Measurements from ENCODE around the gene FARSB. TPM values are rescaled to one million over a fixed set of nuclear protein-coding genes. Genes with fewer than 3 reads are reported as not detected.
"Not testable (repeated sequence)": the region's sequence is repeated elsewhere in the genome, so short reads cannot be mapped to it uniquely, and the experiment has no call there.

Gene FARSB
- total and polyA plus RNA-seq, 2 experiments from 2014 or later, result 12.9 to 15.0 TPM

DNA sequence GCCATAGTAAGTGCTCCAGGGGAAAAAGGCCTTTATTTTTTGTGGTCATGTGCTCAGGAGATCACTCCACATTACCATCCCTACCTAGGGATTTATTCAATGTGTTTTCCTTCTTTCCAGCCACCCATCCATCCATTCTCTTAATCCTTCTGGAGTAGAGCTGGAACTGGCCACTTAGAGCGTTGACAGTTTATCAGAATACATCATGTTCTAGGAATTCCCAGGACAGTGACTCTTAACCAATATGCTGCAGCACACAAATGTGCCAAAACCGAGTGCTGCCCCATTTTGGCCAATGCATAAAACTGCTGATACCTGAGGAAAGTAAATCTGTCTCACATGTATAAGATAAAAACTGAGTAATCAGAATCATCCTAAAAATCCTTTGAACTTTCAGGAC is 63.7 kb downstream of the FARSB start:
- Histone ChIP-seq H3K27ac (no peak overlapping the region), H3K9me3 (ENCODE audit: low read depth) (no peaks in the 10 kb centered on the region), H3K4me1 (ENCODE audit: insufficient read depth) (peaks cover 3% of the 10 kb centered on the region), H3K27me3 (no peaks in the 10 kb centered on the region), H3K9me2 (replicated peaks; ENCODE audit: insufficient read depth) (no peaks in the 10 kb centered on the region), H3K4me3 (no peak overlapping the region), H3K79me2 (no peaks in the 10 kb centered on the region), H3K4me2 (no peak overlapping the region), H3K36me3 (replicated peaks; ENCODE audit: insufficient read depth, low read depth) (no peaks in the 10 kb centered on the region), H2AFZ (no peak overlapping the region), H4K20me1 (ENCODE audit: insufficient read depth, poor library complexity, severe bottlenecking) (no peaks in the 10 kb centered on the region)
- TF ChIP-seq, protein P1, sequence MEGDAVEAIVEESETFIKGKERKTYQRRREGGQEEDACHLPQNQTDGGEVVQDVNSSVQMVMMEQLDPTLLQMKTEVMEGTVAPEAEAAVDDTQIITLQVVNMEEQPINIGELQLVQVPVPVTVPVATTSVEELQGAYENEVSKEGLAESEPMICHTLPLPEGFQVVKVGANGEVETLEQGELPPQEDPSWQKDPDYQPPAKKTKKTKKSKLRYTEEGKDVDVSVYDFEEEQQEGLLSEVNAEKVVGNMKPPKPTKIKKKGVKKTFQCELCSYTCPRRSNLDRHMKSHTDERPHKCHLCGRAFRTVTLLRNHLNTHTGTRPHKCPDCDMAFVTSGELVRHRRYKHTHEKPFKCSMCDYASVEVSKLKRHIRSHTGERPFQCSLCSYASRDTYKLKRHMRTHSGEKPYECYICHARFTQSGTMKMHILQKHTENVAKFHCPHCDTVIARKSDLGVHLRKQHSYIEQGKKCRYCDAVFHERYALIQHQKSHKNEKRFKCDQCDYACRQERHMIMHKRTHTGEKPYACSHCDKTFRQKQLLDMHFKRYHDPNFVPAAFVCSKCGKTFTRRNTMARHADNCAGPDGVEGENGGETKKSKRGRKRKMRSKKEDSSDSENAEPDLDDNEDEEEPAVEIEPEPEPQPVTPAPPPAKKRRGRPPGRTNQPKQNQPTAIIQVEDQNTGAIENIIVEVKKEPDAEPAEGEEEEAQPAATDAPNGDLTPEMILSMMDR (IDR thresholded peaks at IDR 0.05; ENCODE audit: poor library complexity), result no peak
- TF ChIP-seq EZH2phosphoT487 (IDR thresholded peaks at IDR 0.05; ENCODE audit: low read depth, severe bottlenecking, unreplicated experiment), result no peak
- no peak for TF ChIP-seq EZH2 (IDR thresholded peaks at IDR 0.05; ENCODE audit: borderline replicate concordance)
- WGBS (ENCODE audit: low lambda C conversion rate, missing lambda C conversion rate), result 87% methylated on average over 2 of the region's 2 CpGs
- DNase-seq (ENCODE audit: low spot score), result no peak

- H3K9me3 ChIP-seq (ENCODE audit: low read depth), result no peaks in the 10 kb centered on the region
- H3K9me2 ChIP-seq (replicated peaks; ENCODE audit: insufficient read depth), result no peaks in the 10 kb centered on the region
- no peak overlapping the region for H3K4me2 ChIP-seq
- no peaks in the 10 kb centered on the region for H3K27me3 ChIP-seq
- H2AFZ ChIP-seq, result no peak overlapping the region
- peaks cover 3% of the 10 kb centered on the region for H3K4me1 ChIP-seq (ENCODE audit: insufficient read depth)
- H4K20me1 ChIP-seq (ENCODE audit: insufficient read depth, poor library complexity, severe bottlenecking), result no peaks in the 10 kb centered on the region
- H3K79me2 ChIP-seq, result no peaks in the 10 kb centered on the region
- no peaks in the 10 kb centered on the region for H3K36me3 ChIP-seq (replicated peaks; ENCODE audit: insufficient read depth, low read depth)
- H3K4me3 ChIP-seq, result no peak overlapping the region
- no peak for DNase-seq (ENCODE audit: low spot score)
- no peak overlapping the region for H3K27ac ChIP-seq
- 95% methylated on average over 1 of the region's 1 CpG for whole genome bisulfite sequencing (ENCODE audit: low lambda C conversion rate, missing lambda C conversion rate)
- TF ChIP-seq, protein P1 (IDR thresholded peaks at IDR 0.05; ENCODE audit: poor library complexity), result no peak
- TF ChIP-seq EZH2 (IDR thresholded peaks at IDR 0.05; ENCODE audit: borderline replicate concordance) (no peak), EZH2phosphoT487 (IDR thresholded peaks at IDR 0.05; ENCODE audit: low read depth, severe bottlenecking, unreplicated experiment) (no peak)
Observed at GRCh38 chr2:222591661-222592060, 64.2 kb downstream of the FARSB start.

DNA sequence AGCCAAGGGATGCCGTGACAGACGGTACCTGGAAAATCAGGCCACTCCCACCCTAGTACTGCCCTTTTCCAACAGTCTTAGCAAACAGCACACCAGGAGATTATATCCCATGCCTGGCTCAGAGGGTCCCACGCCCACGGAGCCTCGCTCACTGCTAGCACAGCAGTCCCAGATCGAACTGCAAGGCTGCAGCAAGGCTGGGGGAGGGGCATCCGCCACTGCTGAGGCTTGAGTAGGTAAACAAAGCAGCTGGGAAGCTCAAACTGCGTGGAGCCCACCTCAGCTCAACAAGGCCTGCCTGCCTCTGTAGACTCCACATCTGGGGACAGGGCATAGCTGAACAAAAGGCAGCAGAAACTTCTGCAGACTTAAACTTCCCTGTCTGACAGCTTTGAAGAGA is 71.3 kb downstream of the FARSB start:
- H3K36me3 ChIP-seq (replicated peaks; ENCODE audit: insufficient read depth, low read depth); H3K9me3 ChIP-seq (ENCODE audit: low read depth); H3K4me3 ChIP-seq; H3K27ac ChIP-seq; H3K4me1 ChIP-seq (ENCODE audit: insufficient read depth); H4K20me1 ChIP-seq (ENCODE audit: insufficient read depth, poor library complexity, severe bottlenecking); H2AFZ ChIP-seq; H3K27me3 ChIP-seq; H3K79me2 ChIP-seq; DNase-seq (ENCODE audit: low spot score); H3K9me2 ChIP-seq (replicated peaks; ENCODE audit: insufficient read depth); H3K4me2 ChIP-seq: not testable (repeated sequence)
- 96% methylated on average over 8 of the region's 8 CpGs for WGBS (ENCODE audit: low lambda C conversion rate, missing lambda C conversion rate)

- TF ChIP-seq, protein P1 (IDR thresholded peaks at IDR 0.05; ENCODE audit: poor library complexity), result peak; percentile 13
- no peak for TF ChIP-seq EZH2phosphoT487 (IDR thresholded peaks at IDR 0.05; ENCODE audit: low read depth, severe bottlenecking, unreplicated experiment)
- no peaks in the 10 kb centered on the region for H3K36me3 ChIP-seq (replicated peaks; ENCODE audit: insufficient read depth, low read depth)
- DNase-seq (ENCODE audit: low spot score), result no peak
- no peaks in the 10 kb centered on the region for H3K9me2 ChIP-seq (replicated peaks; ENCODE audit: insufficient read depth)
- no peak overlapping the region for H3K4me2 ChIP-seq
- H3K9me3 ChIP-seq (ENCODE audit: low read depth), result no peaks in the 10 kb centered on the region
- H4K20me1 ChIP-seq (ENCODE audit: insufficient read depth, poor library complexity, severe bottlenecking), result no peaks in the 10 kb centered on the region
- no peak overlapping the region for H3K27ac ChIP-seq
- no peaks in the 10 kb centered on the region for H3K27me3 ChIP-seq
- H3K4me3 ChIP-seq, result no peak overlapping the region
- H3K79me2 ChIP-seq, result no peaks in the 10 kb centered on the region
- no peaks in the 10 kb centered on the region for H3K4me1 ChIP-seq (ENCODE audit: insufficient read depth)
- H2AFZ ChIP-seq, result no peak overlapping the region
Observed at GRCh38 chr2:222582928-222583327, 73.0 kb downstream of the FARSB start.
